WI38 (cell line): ENCODE results near the gene GP1BA.

ENCODE experiments used
- H3K4me3 ChIP-seq: 2 replicates; pipeline ENCODE4 v1.5.1; 2011; ENCODE audit warnings: low read depth, mild to moderate bottlenecking, control low read depth, low read length
- CTCF ChIP-seq: IDR thresholded peaks from 2 replicates; pipeline ENCODE4 v1.5.1; 2012; ENCODE audit warnings: low read depth, mild to moderate bottlenecking, control low read depth, low read length

Gene GP1BA

DNA sequence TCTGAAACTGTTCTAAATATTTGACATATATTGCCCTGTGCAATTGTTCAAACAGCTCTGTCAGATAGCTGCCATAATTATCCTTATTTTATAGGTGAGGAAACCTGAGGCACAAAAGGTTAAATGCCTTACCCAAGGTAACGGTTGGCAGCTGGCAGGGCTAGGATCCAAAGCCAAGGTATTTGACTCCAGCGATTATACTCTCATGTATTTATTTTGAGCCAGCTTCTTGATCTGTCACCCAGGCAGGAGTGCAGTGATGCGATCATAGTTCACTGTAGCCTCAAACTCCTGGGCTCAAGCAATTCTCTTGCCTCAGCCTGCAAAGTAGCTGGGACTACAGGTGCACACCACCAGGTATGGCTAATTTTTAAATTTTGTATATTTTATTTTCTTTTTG lies 26.0 kb downstream of the GP1BA start:
- H3K4me3 ChIP-seq = no peak overlapping the region
- no peak for TF ChIP-seq CTCF

GRCh38 chr17:4959261-4959965 lies 27.3 kb downstream of the GP1BA start:
- no peak for TF ChIP-seq CTCF
- no peak overlapping the region for H3K4me3 ChIP-seq

DNA sequence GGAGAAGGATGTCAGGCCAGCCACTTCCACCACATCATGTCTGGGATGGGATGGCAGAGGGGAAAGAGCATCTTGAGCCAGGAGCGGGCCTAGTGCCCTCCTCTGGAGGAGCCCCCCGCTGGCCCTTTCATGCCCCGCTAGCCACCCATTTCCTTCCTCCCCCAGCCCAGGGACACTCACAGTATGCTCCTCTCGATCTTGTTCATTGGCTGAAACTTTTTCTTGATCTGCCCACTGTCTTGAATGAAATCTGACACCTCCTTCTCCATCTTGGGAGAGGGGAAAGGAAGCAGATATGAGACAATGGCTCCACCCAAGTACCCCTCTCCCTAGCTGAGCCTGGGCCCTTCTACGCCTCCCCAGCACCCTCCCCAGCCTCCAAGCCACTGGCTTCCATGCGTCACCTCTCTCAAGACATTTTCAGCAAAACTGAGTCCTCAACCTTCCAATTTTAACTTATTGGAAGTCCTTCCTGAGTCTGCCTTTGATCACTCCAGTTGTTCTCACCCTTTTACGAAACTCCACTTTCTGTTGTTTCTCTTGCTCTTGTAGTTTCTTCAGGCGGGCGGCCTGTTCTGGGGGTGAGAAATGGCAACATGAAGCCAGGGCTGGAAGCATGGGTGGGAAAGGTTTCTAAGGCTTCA lies 28.3 kb downstream of the GP1BA start:
- no peak overlapping the region for H3K4me3 ChIP-seq
- no peak for TF ChIP-seq CTCF

- H3K4me3 ChIP-seq = no peak overlapping the region
- no peak for TF ChIP-seq CTCF
Observed at GRCh38 chr17:4965311-4965986, 33.4 kb downstream of the GP1BA start.

DNA sequence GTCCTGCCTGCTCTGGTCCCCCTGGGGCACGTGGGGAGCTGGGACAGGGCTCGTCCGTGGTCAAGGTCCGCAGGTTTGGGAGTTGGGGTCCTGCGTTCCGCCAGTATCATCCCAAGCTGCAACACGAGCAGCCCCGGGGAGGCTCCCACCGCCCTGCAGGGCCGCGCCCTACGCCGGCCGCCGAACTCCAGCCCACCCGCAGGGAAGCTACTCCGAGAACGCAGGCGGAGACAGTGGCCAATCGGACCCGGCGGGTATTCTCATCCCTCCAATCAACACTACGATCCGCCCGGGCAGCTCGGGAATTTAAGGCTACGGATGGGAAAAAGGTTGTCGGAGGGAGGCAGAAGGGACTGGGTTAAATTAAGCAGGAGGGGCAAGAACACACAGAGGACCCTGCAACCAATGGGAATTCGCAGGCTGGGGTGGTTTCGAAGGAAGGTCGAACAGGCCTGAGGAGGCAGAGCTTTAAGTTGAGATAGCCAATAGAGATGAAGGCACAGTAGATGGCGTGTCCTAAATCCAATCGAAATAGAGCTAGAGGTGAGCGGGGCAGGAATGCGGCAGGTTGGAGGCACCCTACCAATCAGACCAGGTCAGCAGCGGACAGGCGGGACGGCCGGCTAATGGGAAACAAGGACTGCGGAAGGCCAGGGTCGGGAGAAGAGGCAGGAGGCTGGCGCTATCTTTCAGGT lies 34.9 kb downstream of the GP1BA start:
- no peak for TF ChIP-seq CTCF
- peak overlapping the region; percentile 78 for H3K4me3 ChIP-seq

GRCh38 chr17:4967539-4968485 lies 35.7 kb downstream of the GP1BA start, which contains the start of gene SPAG7:
TSS of gene SPAG7 (minus strand) at chr17:4967817. CDS start at chr17:4967804, 13 bp downstream.
- peak within 1 kb of the TSS; percentile 78 for H3K4me3 ChIP-seq
- TF ChIP-seq CTCF = no peak
